ENCODE measurements around the gene GABRB1.

DNA sequence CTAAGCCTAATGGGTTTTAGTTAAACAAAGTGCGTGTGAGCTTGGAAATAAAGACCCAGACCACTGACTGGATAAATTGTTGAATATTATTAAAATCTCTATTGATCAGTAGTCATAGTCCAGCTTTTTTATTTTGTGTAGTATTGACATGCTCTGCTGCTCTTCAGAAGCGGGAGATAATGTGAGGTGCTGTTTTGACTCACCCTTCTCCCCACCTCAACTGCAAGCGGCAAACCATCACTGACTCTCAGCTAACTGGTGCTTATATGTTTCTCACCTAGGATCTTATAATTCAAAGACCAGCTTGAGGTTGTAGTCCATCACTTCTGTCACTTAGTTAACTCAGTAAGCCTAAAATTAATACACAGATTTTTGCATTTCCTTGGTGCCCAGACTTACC lies 359.9 kb downstream of the GABRB1 start:
- TF ChIP-seq, protein P1, sequence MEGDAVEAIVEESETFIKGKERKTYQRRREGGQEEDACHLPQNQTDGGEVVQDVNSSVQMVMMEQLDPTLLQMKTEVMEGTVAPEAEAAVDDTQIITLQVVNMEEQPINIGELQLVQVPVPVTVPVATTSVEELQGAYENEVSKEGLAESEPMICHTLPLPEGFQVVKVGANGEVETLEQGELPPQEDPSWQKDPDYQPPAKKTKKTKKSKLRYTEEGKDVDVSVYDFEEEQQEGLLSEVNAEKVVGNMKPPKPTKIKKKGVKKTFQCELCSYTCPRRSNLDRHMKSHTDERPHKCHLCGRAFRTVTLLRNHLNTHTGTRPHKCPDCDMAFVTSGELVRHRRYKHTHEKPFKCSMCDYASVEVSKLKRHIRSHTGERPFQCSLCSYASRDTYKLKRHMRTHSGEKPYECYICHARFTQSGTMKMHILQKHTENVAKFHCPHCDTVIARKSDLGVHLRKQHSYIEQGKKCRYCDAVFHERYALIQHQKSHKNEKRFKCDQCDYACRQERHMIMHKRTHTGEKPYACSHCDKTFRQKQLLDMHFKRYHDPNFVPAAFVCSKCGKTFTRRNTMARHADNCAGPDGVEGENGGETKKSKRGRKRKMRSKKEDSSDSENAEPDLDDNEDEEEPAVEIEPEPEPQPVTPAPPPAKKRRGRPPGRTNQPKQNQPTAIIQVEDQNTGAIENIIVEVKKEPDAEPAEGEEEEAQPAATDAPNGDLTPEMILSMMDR (IDR thresholded peaks at IDR 0.05): no peak
- TF ChIP-seq POLR2AphosphoS5 (IDR thresholded peaks at IDR 0.05): no peak
- no peak for TF ChIP-seq POLR2A (IDR thresholded peaks at IDR 0.05)
